Measurements from ENCODE around the gene RANGAP1. TPM values are rescaled to one million over a fixed set of nuclear protein-coding genes. Genes with fewer than 3 reads are reported as not detected.

The RANGAP1 gene
- total and polyA plus RNA-seq, 2 of the 13 experiments (the other 11 are each of a cell fraction or from before 2014, with no cell fraction given) = 51.8 to 83.9 TPM

- no peak for TF ChIP-seq ZNF34 (CRISPR knock-in tag; IDR thresholded peaks at IDR 0.05; ENCODE audit: borderline replicate concordance)
- peak; percentile 77 for TF ChIP-seq RNF2 (conservative IDR thresholded peaks at IDR 0.05; ENCODE audit: low read depth)
- no peak for TF ChIP-seq ZNF577 (CRISPR knock-in tag; IDR thresholded peaks at IDR 0.05; ENCODE audit: borderline replicate concordance, low read depth)
- no peak for TF ChIP-seq FLYWCH1 (CRISPR knock-in tag; IDR thresholded peaks at IDR 0.05)
- no peak for TF ChIP-seq ZNF616 (CRISPR knock-in tag; IDR thresholded peaks at IDR 0.05; ENCODE audit: low read depth)
- TF ChIP-seq DMAP1 (CRISPR knock-in tag; IDR thresholded peaks at IDR 0.05) = no peak
- no peak for TF ChIP-seq CENPX (CRISPR knock-in tag; IDR thresholded peaks at IDR 0.05)
- no peak for TF ChIP-seq HDAC1 (CRISPR knock-in tag; IDR thresholded peaks at IDR 0.05)
- TF ChIP-seq ZNF598 (CRISPR knock-in tag; IDR thresholded peaks at IDR 0.05; ENCODE audit: borderline replicate concordance) = peak; percentile 32; the same call in 1 of the 2 replicates
- no peak for TF ChIP-seq NBN (conservative IDR thresholded peaks at IDR 0.05)
- TF ChIP-seq ETV6 (CRISPR knock-in tag; conservative IDR thresholded peaks at IDR 0.05) = 0 out of 2 replicates have a peak, but pooled peaks have one; percentile 32
- no peak for TF ChIP-seq ZNF644 (CRISPR knock-in tag; IDR thresholded peaks at IDR 0.05; ENCODE audit: low read depth)
- TF ChIP-seq NFE2 (CRISPR knock-in tag; IDR thresholded peaks at IDR 0.05) = no peak
- TF ChIP-seq ZNF224 (CRISPR knock-in tag; IDR thresholded peaks at IDR 0.05) = no peak
- no peak for TF ChIP-seq ZNF580 (CRISPR knock-in tag; IDR thresholded peaks at IDR 0.05; ENCODE audit: borderline replicate concordance, low read depth)
- no peak for TF ChIP-seq FOXP4 (CRISPR knock-in tag; IDR thresholded peaks at IDR 0.05)
- peak; percentile 81; the same call in 1 of the 2 replicates for TF ChIP-seq ZNF772 (CRISPR knock-in tag; IDR thresholded peaks at IDR 0.05)
- no peak for TF ChIP-seq CSRNP1 (CRISPR knock-in tag; IDR thresholded peaks at IDR 0.05)
- TF ChIP-seq NONO (IDR thresholded peaks at IDR 0.05) = no peak
- peak; percentile 77 for TF ChIP-seq NONO (CRISPR knock-in tag; conservative IDR thresholded peaks at IDR 0.05)
- TF ChIP-seq HBP1 (CRISPR knock-in tag; IDR thresholded peaks at IDR 0.05; ENCODE audit: low read depth) = no peak
- no peak for TF ChIP-seq EP300 (IDR thresholded peaks at IDR 0.05; ENCODE audit: low read depth in 2 of 2, low read length in 2 of 2)
- no peak for TF ChIP-seq EP300 (CRISPR knock-in tag; IDR thresholded peaks at IDR 0.05; ENCODE audit: borderline replicate concordance)
- TF ChIP-seq ZNF709 (CRISPR knock-in tag; IDR thresholded peaks at IDR 0.05) = no peak
- no peak for TF ChIP-seq ZNF121 (CRISPR knock-in tag; IDR thresholded peaks at IDR 0.05)
- peak; percentile 42; the same call in 1 of the 2 replicates for TF ChIP-seq RBFOX2 (IDR thresholded peaks at IDR 0.05; ENCODE audit: low read depth, low read length)
- no peak for TF ChIP-seq ZBTB21 (CRISPR knock-in tag; IDR thresholded peaks at IDR 0.05)
Measured at GRCh38 chr22:41197038-41197972, 88.7 kb downstream of the RANGAP1 start (continued).
